ACC112 (cell line): ENCODE results near the gene IFFO2.
A peak's percentile ranks its signal among the peaks of the same experiment; 100 is the strongest.

Experiments used
- H2AFZ ChIP-seq: fragments of 200-600 bp; sonication (generic); one replicate; pipeline ENCODE4 v1.6.0; 2017; ENCODE audit warnings: antibody characterized with exemption, low read length; ENCODE audit not compliant: unreplicated experiment
- H3K27ac ChIP-seq: fragments of 200-600 bp; sonication (generic); 2 replicates; pipeline ENCODE4 v1.5.1; 2014; ENCODE audit warnings: low read depth, mild to moderate bottlenecking, antibody characterized with exemption, low read length, moderate library complexity
- H3K27me3 ChIP-seq: fragments of 200-600 bp; sonication (generic); 2 replicates; pipeline ENCODE4 v1.6.1; 2014; ENCODE audit warnings: mild to moderate bottlenecking, antibody characterized with exemption, low read length, moderate library complexity, mixed read lengths; ENCODE audit not compliant: insufficient read depth
- H3K36me3 ChIP-seq: fragments of 200-600 bp; sonication (generic); 2 replicates; pipeline ENCODE4 v1.6.1; 2016; ENCODE audit warnings: mild to moderate bottlenecking, antibody characterized with exemption, low read length, moderate library complexity, mixed read lengths; ENCODE audit not compliant: insufficient read depth
- H3K4me1 ChIP-seq: fragments of 200-600 bp; sonication (generic); one replicate; pipeline ENCODE4 v1.6.1; 2016; ENCODE audit warnings: low read length, mixed read lengths; ENCODE audit not compliant: insufficient read depth, unreplicated experiment, control insufficient read depth
- H3K4me3 ChIP-seq: fragments of 200-600 bp; sonication (generic); 2 replicates; pipeline ENCODE4 v1.5.1; 2014; ENCODE audit warnings: mild to moderate bottlenecking, low read depth, low read length
- H3K79me2 ChIP-seq: fragments of 200-600 bp; sonication (generic); one replicate; pipeline ENCODE4 v1.6.0; 2016; ENCODE audit warnings: low read length; ENCODE audit not compliant: control insufficient read depth, unreplicated experiment, insufficient read depth

The IFFO2 gene

GRCh38 chr1:18934205-18935000 lies 22.1 kb downstream of the IFFO2 start:
- Histone ChIP-seq H3K36me3 (no peaks in the 10 kb centered on the region), H3K27ac (no peak overlapping the region), H3K4me1 (peaks cover 13% of the 10 kb centered on the region), H3K27me3 (no peaks in the 10 kb centered on the region), H2AFZ (no peak overlapping the region), H3K4me3 (no peak overlapping the region), H3K79me2 (peaks cover 7% of the 10 kb centered on the region)

- Histone ChIP-seq H3K27me3 (no peaks in the 10 kb centered on the region), H3K79me2 (peaks cover 4% of the 10 kb centered on the region), H3K4me3 (no peak overlapping the region), H3K4me1 (peaks cover 14% of the 10 kb centered on the region), H3K36me3 (no peaks in the 10 kb centered on the region), H2AFZ (no peak overlapping the region), H3K27ac (no peak overlapping the region)
Observed at GRCh38 chr1:18932879-18933278, 23.6 kb downstream of the IFFO2 start.

- no peaks in the 10 kb centered on the region for H3K36me3 ChIP-seq
- no peak overlapping the region for H2AFZ ChIP-seq
- peaks cover 2% of the 10 kb centered on the region for H3K79me2 ChIP-seq
- H3K27ac ChIP-seq = no peak overlapping the region
- H3K4me3 ChIP-seq = no peak overlapping the region
- no peaks in the 10 kb centered on the region for H3K27me3 ChIP-seq
- H3K4me1 ChIP-seq = peaks cover 16% of the 10 kb centered on the region
Observed at GRCh38 chr1:18932387-18932786, 24.1 kb downstream of the IFFO2 start.

- Histone ChIP-seq H3K36me3 (no peaks in the 10 kb centered on the region), H3K79me2 (peaks cover 2% of the 10 kb centered on the region), H3K27ac (no peak overlapping the region), H3K27me3 (no peaks in the 10 kb centered on the region), H3K4me1 (peaks cover 22% of the 10 kb centered on the region), H2AFZ (no peak overlapping the region), H3K4me3 (no peak overlapping the region)
Observed at GRCh38 chr1:18931730-18932129, 24.7 kb downstream of the IFFO2 start.

- peaks cover 2% of the 10 kb centered on the region for H3K79me2 ChIP-seq
- H3K4me3 ChIP-seq = no peak overlapping the region
- peaks cover 29% of the 10 kb centered on the region for H3K4me1 ChIP-seq
- no peaks in the 10 kb centered on the region for H3K27me3 ChIP-seq
- H3K36me3 ChIP-seq = no peaks in the 10 kb centered on the region
- H2AFZ ChIP-seq = no peak overlapping the region
- no peak overlapping the region for H3K27ac ChIP-seq
Observed at GRCh38 chr1:18929686-18930085, 26.8 kb downstream of the IFFO2 start.

GRCh38 chr1:18928985-18929384 lies 27.5 kb downstream of the IFFO2 start:
- Histone ChIP-seq H3K4me1 (peaks cover 33% of the 10 kb centered on the region), H3K27me3 (no peaks in the 10 kb centered on the region), H2AFZ (no peak overlapping the region), H3K36me3 (no peaks in the 10 kb centered on the region), H3K27ac (no peak overlapping the region), H3K79me2 (peaks cover 2% of the 10 kb centered on the region), H3K4me3 (no peak overlapping the region)

- H3K27ac ChIP-seq = no peak overlapping the region
- H3K27me3 ChIP-seq = no peaks in the 10 kb centered on the region
- peaks cover 2% of the 10 kb centered on the region for H3K79me2 ChIP-seq
- no peaks in the 10 kb centered on the region for H3K36me3 ChIP-seq
- H3K4me3 ChIP-seq = no peak overlapping the region
- no peak overlapping the region for H2AFZ ChIP-seq
- H3K4me1 ChIP-seq = peaks cover 39% of the 10 kb centered on the region
Observed at GRCh38 chr1:18928406-18928805, 28.1 kb downstream of the IFFO2 start.

- Histone ChIP-seq H3K4me3 (no peak overlapping the region; the same call in 1 of the 2 replicates), H3K4me1 (peaks cover 45% of the 10 kb centered on the region), H3K36me3 (no peaks in the 10 kb centered on the region), H2AFZ (no peak overlapping the region), H3K27ac (0 out of 2 replicates have a peak overlapping the region, but pooled peaks have one; percentile 84), H3K79me2 (peaks cover 2% of the 10 kb centered on the region), H3K27me3 (no peaks in the 10 kb centered on the region)
Observed at GRCh38 chr1:18927654-18928272, 28.7 kb downstream of the IFFO2 start.

GRCh38 chr1:18927082-18927653 lies 29.3 kb downstream of the IFFO2 start:
- Histone ChIP-seq H3K36me3 (no peaks in the 10 kb centered on the region), H2AFZ (no peak overlapping the region), H3K4me3 (peak overlapping the region; percentile 24), H3K4me1 (peaks cover 51% of the 10 kb centered on the region), H3K27me3 (no peaks in the 10 kb centered on the region), H3K79me2 (peaks cover 2% of the 10 kb centered on the region), H3K27ac (peak overlapping the region; percentile 84)

GRCh38 chr1:18926315-18927081 lies 30.0 kb downstream of the IFFO2 start:
- Histone ChIP-seq H2AFZ (no peak overlapping the region), H3K4me1 (peaks cover 57% of the 10 kb centered on the region), H3K4me3 (peak overlapping the region; percentile 24), H3K79me2 (peaks cover 4% of the 10 kb centered on the region), H3K27ac (peak overlapping the region; percentile 84), H3K36me3 (no peaks in the 10 kb centered on the region), H3K27me3 (no peaks in the 10 kb centered on the region)
